ENCODE measurements around the gene KLHL15.
"Not testable (repeated sequence)": the region's sequence is repeated elsewhere in the genome, so short reads cannot be mapped to it uniquely, and the experiment has no call there.

The KLHL15 gene

DNA sequence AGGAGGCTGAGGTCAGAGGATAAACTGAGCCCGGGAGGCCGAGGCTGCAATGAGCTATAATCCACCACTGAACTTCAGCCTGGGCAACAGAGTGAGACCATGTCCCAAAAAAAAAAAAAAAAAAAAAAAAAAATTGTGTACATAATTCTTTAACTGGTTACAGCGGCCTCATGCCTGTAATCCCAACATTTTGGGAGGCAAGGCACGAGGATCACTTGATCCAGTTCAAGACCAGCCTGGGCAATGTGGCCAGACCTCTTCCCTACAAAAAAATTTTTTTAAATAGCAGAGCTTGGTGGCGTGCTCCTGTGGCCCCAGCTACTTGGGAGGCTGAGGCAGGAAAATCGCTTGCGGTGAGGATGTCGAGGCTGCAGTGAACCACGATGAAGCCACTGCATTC lies 9.3 kb downstream of the KLHL15 start:
- no peak for DNase-seq (ENCODE audit: low spot score)

DNA sequence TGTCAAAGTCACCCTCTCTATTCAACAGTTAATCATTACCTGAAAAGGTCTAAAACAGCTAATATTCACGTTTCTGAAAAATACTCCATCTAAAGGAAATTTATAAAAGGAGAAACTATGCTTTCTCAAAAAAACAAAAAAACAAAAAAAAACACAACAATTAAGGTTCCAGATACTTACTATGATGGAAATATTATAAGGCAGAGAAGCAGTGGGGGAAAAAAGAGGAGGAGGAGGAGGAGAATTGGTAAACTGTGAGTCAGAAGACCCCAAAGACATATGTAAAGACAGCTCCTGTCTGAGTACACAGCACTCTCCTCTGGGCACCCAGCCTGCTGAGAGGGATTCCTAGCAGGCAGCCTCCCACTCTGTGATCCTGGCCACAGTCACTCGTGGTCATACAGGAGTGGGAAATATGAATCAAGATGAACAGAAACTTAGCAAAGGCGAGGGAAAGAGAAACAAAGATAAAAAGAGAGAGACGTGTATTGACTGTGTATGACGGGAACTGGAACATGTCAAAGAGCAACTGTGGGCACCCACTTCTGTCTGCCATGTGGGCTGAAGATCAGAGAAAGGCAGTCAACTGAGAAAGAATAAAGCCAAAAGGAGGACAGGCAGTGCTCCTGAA lies 12.5 kb downstream of the KLHL15 start:
- no peak for DNase-seq (ENCODE audit: low spot score)

DNA sequence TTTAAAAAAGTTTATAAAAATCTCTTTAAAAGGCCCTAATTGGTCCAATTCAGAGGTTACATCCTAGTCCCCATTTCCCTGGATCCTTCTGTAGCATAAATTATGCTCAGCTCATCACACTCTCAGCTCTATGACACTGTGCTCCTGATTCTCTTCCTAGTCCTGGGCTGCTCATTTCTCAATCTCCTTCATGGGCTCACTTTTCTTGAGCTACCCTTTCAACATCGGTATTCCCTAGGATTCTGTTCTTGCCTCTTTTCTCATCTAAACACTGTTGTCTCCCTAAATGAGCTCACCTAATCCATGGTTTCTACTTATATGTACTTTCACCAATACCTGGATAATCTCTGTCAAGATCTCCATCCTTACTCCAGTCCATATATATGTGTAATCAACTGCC lies 14.7 kb downstream of the KLHL15 start:
- no peak for DNase-seq (ENCODE audit: low spot score)

DNA sequence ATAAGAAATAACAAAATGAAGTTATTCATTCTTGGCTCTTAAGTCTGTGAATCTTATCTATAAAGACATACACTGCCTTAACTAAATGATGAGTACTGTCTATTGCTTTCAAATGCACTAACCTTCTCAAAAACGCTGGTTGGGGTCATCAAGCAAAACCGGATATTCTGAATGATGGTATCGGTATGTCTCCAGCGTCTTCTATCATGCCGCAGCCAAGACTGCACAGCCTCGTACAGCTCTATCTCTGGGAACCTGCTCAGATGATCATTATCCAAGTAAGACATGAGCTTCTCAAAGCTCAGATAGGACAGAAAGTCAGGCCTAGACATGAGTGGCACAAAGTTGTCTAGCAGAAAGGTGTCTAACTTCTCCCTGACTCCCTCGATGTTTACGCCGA lies 21.1 kb downstream of the KLHL15 start:
- DNase-seq (ENCODE audit: low spot score), result no peak

DNA sequence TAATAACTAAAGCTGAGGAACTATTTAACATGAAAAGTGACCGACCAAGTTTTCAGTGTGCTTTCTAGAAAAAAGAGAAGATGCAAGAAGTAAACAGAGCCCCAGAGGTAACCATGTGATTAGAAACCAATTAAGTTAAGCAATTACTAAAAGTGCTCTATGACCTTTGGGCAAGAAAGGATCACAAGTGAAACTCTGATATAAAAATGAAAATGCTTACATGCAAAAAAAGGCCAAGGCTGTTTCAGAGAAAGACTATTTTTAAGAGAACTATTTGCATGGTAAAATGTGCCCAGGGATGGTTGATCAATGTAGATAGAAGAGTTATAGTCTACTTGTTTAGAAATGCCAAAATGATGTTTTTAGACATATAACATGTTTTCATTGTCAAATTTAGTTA lies 22.0 kb downstream of the KLHL15 start:
- no peak for DNase-seq (ENCODE audit: low spot score)

DNA sequence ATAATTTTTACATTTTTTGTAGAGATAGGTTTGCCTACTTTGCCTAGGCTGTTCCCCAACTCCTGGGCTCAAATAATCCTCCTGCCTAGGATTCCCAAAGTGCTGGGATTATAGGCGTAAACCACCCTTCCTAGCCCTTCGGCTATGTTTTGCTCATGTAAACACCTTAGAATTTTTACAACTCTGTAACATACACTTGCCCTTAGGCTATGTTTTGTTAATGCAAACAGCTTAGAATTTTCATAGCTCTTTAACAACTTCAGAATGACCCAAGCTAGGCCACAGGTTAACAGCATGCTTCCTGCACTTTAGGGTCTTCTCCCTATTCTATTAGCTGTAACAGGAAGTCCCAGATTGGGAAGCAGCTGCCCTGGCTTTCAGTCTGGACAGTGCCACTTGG lies 24.2 kb downstream of the KLHL15 start:
- DNase-seq (ENCODE audit: low spot score), result no peak

DNA sequence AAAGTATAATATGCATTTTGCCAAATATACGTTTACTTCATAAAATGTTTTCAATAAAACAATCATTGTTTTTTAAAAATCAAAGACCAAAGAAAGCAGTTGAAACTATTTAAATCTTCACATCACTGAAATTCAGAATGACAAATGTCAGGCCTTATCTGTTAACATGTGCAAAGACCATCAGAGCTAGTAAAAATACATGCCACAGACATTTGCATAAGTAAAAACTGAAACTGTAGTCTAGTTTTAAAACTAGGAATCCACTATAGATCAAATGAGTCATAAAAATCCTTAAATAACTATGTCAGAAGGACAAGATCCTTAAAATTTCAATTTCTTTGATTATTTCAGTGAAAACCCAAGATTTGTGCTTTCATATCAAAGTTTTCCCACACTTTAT lies 24.8 kb downstream of the KLHL15 start:
- DNase-seq (ENCODE audit: low spot score), result no peak

DNA sequence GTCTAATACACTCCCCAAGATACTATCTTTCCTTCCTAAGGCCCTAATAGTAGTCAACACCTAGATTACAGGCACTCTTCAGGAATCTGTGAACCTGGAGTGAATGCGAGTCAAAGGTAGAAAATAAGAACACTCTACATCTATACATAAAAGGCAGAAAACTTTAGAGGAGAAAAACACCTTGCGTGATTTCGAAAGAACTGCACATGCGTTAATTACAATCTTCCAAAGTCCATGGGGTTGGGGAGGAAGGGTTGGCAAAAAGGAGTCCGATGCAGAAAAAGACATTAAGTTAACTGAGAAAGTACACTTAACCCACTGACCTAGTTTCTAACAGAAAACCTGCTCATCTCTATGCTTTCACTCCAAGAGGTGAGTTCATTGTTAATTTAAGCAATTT lies 27.3 kb downstream of the KLHL15 start:
- DNase-seq (ENCODE audit: low spot score), result no peak

DNA sequence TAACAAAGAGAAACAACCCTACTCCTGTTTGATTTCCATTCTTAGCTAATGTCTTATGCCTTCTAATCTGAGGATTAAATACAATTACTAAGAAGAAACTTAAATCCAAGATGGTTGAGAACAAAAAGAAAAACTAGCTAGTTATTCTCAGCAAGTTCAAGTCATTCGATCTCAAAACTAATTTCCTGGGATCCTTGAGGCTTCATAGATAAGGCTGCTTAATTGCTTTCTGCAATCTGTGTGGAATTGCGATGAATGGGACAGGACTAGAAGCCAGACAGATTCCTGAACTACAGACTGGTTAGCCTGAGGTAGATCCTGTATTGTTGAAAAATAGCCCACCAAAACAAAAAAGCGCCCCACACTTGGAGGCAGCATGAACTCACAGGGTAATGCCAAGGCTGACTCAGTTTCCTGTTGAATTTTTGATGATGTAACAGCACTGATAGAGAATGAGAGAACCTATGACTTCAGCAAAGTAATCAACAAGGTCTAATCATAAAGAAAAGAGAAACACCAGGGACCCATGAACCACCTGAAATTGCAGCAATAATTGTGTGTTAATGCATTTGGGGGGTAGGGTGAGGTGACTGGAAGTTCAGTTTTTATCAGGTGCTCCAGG lies 33.9 kb downstream of the KLHL15 start:
- no peak for DNase-seq (ENCODE audit: low spot score)

DNA sequence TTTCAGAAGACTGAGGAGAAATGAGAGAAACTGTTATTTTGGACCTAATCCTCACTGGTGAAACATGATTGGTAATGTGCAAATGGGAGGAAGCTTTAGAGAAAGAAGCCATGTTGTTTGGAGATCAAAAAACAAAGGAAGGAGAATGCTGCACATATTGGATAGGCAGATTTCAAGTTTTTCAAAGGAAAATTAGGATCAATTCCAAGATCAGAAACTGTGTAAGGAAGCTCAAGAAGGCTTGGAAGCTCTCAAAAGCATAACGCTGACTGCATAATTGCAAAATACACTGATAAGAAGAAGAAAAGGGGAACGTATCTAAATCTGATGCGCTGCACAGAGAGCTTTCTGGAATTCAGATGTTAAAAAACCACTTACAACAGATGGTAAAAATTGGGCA lies 34.6 kb downstream of the KLHL15 start:
- no peak for DNase-seq (ENCODE audit: low spot score)

DNA sequence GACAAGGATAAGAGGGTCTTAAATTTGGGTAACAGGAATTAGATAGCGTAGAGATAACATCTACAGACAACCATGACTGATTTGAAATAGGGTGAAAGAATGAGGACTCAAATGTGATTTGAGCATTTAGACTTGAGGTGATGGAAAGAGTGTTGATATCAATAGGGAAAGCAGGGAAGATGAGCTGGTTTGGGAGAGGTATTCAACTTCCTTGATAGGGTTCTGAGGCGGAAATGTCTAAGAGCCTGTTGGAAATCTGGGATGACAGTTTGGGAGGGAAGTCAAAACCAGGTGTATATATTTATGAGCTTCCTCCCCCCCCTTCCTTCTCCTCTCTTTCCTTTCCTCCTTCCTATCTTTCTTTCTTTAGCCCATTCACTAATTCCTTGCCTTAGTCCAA lies 36.5 kb downstream of the KLHL15 start:
- no peak for DNase-seq (ENCODE audit: low spot score)

DNA sequence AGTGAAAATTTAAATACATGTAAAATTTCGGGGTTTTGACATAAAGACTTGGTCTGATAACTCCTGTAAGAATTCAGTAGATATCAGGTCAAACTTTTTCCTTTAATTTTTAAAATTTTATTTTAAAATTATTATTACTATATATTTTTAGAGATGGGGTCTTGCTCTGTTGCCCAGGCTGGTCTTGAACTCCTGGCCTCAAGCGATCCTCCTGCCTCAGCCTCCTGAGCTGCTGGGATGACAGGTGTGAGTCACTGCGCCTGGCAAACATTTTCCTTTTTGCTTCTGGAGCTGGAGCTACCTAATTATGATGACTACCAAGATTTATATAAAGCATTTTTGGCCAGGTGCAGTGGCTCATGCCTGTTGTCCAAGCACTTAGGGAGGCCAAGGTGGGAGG lies 37.3 kb downstream of the KLHL15 start:
- no peak for DNase-seq (ENCODE audit: low spot score)

DNA sequence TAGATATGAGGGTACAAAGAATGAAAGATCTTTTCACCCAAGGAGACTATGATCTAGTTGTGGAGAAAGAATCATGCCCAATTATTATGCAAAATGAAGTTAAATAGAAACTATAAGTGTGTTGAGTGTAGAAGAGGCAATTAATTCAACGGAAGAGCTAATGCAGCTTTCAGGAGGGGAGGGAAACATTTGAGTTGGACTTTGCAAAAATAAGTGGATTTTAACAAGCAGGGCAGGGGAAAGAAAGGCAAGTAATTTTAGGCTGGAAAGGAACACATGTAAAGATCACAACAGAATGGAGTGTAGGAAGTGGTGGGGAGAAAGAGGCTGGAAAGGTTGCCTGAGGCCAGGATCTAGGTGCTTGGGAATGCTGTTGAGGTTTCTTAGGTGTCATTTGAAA lies 44.1 kb downstream of the KLHL15 start:
- no peak for DNase-seq (ENCODE audit: low spot score)

DNA sequence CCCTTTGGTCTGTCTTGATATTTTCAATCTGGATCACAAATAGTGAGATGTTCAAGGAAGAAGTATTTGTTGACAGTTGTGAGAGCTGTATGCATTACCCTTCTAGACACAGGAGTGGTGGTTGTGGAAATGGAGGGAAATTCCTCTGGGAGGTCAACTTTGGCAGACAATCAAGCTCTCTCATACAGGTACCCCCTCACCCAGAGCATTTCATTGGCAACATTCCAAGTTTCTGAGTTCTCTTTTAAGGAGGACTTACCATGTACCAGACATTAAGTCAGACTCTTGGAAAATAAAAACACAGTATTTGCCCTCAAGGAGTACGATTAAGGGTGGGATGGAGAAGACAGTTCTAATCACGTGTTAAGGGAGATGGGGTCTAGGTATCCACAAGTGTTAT lies 45.3 kb downstream of the KLHL15 start:
- no peak for DNase-seq (ENCODE audit: low spot score)

DNA sequence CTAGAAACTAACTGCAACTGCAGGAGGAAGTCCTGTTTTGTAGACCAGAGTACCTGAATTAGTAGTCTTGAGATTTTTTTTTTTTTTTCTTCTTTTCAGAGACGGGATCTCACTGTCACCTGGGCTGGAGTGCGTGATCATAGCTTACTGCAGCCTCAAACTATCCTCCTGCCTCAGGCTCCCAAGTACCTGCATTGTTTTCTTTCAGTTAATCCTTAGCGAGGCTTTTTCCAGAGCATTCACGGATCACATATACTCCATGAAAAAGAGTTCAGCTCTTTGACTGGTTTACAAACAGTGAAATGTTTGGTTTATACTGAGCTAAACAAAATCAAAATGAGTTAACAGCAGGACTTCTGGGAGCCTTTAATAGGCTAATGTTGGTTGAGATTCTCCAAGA lies 45.8 kb downstream of the KLHL15 start:
- DNase-seq (ENCODE audit: low spot score), result no peak

DNA sequence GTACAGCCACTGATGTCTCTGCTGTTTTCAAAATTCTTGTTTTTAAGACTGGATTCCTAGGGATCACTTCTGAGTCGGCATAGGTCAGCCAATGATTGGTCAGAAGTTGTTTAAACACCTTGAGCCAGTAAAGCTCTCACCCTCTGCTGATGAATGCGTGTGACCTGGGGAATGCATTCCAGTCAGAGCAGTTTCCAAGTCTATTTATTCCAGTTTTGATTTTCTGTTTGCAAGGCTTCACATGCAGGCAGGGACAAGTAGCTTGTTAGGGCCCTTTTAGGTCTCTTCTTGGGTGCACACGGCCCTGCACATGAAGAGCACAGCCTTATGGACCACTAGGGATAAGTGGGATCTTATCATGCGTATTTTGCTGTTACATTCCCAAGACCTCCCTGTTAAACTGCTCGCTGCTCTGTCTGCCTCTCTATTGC lies 47.0 kb downstream of the KLHL15 start:
- DNase-seq (ENCODE audit: low spot score), result peak; percentile 10

DNA sequence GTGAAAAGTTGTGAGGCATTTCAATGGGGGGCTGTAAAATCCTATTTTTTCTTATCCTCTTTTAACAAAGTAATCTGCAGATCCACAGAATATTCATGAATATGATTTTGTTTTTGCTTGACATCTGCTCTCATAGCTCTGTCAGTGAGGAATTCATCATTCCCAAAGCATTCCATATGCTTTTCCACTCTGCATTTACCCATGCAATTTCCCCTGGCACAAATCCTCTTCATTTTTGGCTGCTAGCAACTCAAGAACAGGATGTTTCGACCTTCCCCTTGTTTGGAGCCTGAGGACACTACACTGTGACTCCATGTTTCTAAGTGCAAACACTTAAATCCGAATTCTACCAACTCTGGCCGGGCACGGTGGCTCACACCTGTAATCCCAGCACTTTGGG lies 48.5 kb downstream of the KLHL15 start:
- DNase-seq (ENCODE audit: low spot score), result no peak

DNA sequence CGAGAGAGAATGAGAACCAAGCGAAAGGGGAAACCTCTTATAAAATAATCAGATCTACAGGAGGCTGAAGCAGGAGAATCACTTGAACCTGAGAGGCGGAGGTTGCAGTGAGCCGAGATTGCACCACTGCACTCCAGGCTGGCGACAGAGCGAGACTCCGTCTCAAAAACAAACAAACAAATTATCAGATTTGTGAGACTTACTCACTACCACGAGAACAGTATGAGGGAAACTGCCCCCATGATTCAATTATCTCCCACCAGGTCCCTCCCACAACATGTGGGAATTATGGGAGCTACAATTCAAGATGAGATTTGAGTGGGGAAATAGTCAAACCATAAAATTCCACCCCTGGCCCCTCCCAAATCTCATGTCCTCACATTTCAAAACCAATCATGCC lies 61.4 kb downstream of the KLHL15 start:
- DNase-seq (ENCODE audit: low spot score), result not testable (repeated sequence)

DNA sequence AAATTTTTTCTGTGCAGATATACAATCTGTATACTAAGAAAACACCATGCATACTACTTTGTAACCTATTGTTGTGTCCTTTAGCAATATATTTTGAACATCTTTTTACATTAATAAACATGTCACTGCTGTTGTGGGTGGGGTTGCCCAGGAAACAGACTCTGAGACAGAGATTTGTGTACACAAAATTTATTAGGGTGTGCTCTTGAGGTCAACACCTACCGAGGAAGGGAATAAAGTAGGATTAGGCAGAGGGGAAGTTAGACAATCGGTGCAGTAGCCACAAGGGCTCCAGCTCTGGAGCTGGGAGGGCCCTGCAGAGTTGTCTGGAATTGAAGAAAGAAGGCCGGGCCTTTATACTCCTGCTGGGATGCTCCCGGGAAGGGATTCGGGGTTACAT lies 62.8 kb downstream of the KLHL15 start:
- DNase-seq (ENCODE audit: low spot score), result no peak

DNA sequence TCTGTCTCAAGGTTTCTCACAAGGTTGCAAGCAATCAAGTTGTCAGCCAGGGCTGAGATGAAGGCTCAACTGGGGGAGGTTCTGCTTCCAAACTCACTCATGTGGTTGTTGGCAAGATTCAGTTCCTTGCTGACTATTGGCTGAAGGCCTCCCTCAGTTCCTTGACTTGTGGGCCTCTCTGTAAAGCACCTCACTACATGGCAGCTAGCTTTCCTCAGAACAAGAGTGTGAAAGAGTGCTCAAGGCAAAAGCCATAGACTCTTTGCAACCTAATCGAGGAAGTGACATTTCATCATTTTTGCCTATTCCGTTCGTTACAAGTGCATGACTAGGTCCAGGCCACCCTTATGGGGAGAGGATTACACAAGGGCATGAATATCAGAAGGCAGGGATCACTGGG lies 67.2 kb downstream of the KLHL15 start:
- no peak for DNase-seq (ENCODE audit: low spot score)

DNA sequence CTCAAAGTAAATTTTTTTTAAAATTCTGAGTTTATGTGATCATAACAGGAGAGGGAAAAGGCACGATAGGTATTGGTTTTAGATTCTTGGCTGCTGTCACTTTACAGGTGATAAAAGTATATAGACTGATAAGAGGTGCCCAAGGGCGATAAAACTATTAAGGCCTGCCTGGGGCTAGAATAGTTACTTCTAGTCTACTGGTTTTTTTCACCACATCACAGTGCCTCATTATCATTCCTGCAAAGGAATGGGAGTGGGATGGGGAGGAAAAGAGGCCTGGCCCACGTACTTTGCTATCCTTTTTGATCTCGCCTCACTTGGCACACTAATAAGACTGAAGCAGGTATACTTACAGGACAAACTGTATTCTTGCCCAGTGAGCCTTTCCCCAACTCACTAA lies 72.6 kb downstream of the KLHL15 start:
- no peak for DNase-seq (ENCODE audit: low spot score)

DNA sequence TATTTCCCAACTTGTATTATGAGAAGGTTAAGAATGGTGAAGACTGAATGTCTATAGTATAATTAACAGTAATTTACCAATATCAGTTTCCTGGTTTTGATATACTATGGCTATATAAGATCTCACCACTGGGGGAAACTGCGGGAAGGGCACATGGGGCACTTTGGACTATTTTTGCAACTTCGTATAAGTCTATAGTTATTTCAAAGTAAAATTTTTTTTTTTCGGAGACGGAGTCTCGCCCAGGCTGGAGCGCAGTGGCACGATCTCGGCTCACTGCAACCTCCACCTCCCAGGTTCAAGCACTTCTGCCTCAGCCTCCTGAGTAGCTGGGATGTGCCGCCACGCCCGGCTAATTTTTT lies 73.1 kb downstream of the KLHL15 start:
- no peak for DNase-seq (ENCODE audit: low spot score)

DNA sequence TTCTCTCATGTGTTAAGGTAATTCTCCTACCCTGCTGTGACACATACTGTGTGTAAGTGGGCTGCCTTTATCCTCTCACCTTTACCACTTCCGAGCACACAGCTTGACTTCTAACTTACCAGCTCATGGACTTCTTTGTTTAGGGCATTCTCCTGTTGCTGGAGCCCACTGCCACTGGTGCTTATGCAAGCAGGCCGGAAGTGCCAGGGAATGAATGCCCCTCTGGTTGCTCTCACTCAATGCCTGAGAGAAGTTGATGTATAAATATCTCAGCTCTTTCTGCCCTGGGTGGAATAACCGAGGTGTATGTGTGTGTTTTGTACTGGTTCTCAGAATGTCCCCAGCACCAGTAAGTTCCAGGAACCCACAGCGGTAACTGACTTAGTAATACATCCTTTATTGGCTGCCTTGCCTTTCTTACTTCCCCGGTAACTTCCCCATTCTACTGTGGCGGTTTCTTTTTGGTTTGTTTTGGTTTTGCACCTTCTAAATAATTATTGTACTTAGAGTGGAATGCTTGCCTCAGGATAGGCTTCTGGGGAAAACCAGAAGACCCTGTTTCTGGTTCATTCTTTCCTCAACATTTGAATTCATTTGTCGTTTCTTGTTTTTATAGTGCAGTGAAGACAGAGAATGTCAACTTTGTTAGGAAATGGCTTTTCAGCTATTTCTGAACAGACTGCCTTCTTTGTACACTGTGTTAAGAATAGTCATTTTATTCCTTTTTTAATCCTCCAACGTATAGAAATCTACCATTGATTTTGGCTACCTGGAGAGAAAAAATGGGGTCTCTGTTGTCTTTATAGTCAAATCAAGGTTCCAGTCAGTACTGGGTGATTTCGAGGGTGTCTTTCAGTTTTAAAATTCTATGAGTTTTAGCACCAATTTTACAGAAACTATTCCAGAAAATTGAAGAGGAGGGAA lies 73.7 kb downstream of the KLHL15 start:
- no peak for DNase-seq (ENCODE audit: low spot score)
